ENCODE results near the gene LYPD4.

GRCh38 chr19:41837981-41838708 lies 6.3 kb downstream of the LYPD4 start:
- no peak for TF ChIP-seq POLR2A (IDR thresholded peaks at IDR 0.05)
- TF ChIP-seq, protein P1, sequence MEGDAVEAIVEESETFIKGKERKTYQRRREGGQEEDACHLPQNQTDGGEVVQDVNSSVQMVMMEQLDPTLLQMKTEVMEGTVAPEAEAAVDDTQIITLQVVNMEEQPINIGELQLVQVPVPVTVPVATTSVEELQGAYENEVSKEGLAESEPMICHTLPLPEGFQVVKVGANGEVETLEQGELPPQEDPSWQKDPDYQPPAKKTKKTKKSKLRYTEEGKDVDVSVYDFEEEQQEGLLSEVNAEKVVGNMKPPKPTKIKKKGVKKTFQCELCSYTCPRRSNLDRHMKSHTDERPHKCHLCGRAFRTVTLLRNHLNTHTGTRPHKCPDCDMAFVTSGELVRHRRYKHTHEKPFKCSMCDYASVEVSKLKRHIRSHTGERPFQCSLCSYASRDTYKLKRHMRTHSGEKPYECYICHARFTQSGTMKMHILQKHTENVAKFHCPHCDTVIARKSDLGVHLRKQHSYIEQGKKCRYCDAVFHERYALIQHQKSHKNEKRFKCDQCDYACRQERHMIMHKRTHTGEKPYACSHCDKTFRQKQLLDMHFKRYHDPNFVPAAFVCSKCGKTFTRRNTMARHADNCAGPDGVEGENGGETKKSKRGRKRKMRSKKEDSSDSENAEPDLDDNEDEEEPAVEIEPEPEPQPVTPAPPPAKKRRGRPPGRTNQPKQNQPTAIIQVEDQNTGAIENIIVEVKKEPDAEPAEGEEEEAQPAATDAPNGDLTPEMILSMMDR (IDR thresholded peaks at IDR 0.05): no peak

Data from adrenal gland (tissue), 5 donors.